Neural progenitor cell (in vitro differentiated cells): ENCODE measurements around the gene NDUFV3.

Experiments used
- CTCF ChIP-seq: fragments of 200-600 bp; sonication (generic); IDR thresholded peaks from 2 replicates; pipeline ENCODE4 v1.5.1; 2017; ENCODE audit warnings: antibody characterized with exemption, mild to moderate bottlenecking
- EZH2 ChIP-seq: fragments of 200-600 bp; sonication (generic); IDR thresholded peaks from 2 replicates; pipeline ENCODE4 v1.6.1; 2017; ENCODE audit warnings: antibody characterized with exemption, mild to moderate bottlenecking, moderate library complexity
- EZH2phosphoT487 ChIP-seq: fragments of 200-600 bp; sonication (generic); IDR thresholded peaks from 2 replicates; pipeline ENCODE4 v1.6.1; 2017; ENCODE audit warnings: antibody characterized with exemption

DNA sequence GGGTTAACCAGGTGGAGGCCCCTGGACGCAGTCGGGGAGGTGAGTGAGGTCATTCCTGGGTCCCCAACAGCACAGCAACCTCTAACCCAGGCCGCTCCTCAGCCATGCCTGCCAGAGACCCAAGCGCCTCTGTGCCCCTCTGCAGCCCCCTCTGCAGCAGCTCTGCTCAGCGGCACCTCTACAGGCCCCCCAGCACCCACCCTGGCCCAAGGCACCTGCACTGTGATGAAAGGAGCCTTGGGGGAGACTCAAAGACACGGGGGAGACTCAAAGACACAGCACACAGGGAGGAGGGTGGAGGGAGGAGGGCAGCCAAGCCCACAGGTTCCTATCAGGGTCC, 33.2 kb upstream of the NDUFV3 start:
- TF ChIP-seq EZH2: no peak
- no peak for TF ChIP-seq CTCF
- TF ChIP-seq EZH2phosphoT487: no peak
